Measurements from ENCODE around the gene UCN3.
"Not testable (repeated sequence)": the region's sequence is repeated elsewhere in the genome, so short reads cannot be mapped to it uniquely, and the experiment has no call there.

DNA sequence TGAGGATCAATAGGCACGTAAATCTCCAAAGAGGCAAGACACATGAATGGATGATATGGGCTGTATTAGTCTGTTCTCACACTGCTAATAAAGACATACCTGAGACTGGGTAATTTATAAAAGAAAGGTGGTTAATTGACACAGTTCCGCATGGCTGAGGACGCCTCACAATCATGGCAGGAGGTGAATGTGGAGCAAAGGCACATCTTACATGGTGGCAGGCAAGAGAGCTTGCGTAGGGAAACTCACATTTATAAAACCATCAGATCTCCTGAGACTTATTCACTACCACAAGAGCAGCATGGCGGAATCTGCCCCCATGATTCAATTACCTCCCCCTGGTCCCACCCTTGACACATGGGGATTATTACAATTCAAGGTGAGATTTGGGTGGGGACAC lies 14.4 kb downstream of the UCN3 start:
- TF ChIP-seq, protein P1, sequence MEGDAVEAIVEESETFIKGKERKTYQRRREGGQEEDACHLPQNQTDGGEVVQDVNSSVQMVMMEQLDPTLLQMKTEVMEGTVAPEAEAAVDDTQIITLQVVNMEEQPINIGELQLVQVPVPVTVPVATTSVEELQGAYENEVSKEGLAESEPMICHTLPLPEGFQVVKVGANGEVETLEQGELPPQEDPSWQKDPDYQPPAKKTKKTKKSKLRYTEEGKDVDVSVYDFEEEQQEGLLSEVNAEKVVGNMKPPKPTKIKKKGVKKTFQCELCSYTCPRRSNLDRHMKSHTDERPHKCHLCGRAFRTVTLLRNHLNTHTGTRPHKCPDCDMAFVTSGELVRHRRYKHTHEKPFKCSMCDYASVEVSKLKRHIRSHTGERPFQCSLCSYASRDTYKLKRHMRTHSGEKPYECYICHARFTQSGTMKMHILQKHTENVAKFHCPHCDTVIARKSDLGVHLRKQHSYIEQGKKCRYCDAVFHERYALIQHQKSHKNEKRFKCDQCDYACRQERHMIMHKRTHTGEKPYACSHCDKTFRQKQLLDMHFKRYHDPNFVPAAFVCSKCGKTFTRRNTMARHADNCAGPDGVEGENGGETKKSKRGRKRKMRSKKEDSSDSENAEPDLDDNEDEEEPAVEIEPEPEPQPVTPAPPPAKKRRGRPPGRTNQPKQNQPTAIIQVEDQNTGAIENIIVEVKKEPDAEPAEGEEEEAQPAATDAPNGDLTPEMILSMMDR (IDR thresholded peaks at IDR 0.05), result not testable (repeated sequence)
- not testable (repeated sequence) for TF ChIP-seq POLR2A (IDR thresholded peaks at IDR 0.05)

All from testis (tissue), 2 donors.